ENCODE results near the gene ZNF358. TPM values are rescaled to one million over a fixed set of nuclear protein-coding genes. Genes with fewer than 3 reads are reported as not detected.

Gene ZNF358
- 18.0 and 42.2 TPM in 2 replicates for total RNA-seq

DNA sequence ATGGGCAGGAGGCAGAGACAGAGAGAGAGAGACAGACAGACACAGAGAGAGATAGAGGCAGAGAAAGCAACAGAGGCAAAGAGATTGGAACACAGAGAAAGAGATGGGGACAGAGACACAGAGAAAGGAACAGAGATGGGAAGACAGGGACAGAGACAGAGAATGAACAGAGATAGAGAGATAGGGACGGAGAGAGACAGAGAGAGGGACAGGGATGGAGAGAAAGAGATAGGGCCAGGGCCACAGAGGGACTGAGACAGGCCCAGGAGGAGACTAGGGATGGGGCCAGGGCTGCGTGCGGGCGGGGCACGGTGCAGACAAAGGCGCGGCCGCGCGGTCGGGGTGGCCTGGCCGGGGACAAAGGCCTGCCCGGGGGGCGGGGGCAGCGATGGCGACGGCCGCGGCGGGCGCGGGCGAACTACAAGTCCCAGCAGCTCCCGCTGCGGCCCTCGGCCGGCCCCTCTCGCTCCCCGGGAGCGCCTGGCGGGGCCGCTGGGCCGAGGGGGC lies at the start of gene ZNF358:
ZNF358 (plus strand) TSS at position 459 of the 507 bp plus-strand sequence. CDS start 3,140 bp downstream, outside the sequence.

DNA sequence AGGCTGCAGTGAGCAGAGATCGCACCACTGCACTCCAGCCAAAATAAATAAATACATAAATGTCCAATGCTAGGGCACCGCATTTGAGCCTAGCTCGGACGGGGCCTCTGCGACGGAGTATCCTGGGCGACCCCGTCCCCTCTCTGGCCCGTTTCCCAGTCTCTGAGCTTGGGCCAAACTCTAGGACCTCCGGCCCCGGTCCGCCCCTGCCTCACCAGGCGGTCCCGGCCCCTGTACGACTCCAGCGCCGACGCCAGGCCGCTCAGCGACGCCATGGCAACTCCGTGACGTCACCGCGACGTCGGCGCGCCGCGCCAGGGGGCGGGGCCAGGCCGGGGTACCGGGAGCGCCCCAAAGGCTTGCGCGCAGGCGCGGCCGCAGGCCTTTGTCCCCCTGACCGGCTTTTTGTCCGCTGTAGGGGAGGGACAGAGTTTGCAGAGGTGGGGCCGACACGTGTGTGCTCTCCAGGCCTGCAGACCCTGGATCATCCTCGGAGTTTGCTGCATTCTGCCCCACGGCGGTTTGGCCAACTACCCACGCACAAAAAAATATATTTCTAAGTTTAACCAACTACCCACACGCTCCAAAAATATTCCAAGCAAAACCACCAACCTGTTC lies 27.1 kb upstream of the ZNF358 start, which contains the start of gene PEX11G:
PEX11G (minus strand) TSS at position 300 of the 618 bp plus-strand sequence; CDS start at position 275, 25 bp downstream.

DNA sequence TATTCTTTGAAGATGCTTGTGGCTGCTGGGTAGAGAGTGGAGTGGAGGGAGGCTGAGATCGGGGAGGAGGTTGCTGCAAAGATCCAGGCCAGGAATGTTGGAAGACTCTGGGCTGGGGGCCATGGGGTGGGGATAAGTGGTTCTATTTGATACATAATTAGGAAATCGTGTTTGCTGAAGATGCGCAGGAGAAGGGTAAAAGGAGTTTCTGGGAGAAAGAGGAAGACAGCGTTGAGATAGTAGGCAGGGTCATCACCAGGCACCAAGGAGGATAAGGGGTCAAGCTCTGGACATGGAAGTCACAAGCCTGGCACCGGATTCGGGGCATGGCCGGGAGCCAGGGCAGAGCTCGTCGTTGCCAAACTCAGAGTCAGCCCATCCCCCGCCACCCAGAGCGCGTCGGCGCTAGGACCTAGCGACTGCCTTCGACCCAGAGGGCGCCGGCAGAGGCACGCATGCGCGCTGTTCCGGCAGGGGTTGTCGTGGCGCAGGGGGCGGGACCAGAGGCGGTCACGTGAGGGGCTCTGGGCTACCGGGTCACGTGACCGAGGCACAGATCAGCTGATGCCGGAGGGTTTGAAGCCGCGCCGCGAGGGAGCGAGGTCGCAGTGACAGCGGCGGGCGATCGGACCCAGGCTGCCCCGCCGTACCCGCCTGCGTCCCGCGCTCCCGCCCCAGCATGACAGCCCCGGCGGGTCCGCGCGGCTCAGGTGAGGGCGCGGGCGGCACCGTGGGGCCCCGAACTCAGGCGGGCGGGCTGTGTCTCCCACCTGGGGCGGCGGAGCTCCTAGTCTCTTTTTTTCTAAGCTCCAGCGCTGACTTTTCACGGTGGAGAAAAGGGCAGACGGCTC lies 6.4 kb downstream of the ZNF358 start, which contains the start of gene MCOLN1:
MCOLN1 (plus strand) TSS at position 553 of the 851 bp plus-strand sequence; CDS start at position 680, 127 bp downstream.

GRCh38 chr19:7535047-7535997 lies 19.4 kb downstream of the ZNF358 start, which contains the start of gene PNPLA6:
Gene PNPLA6, plus strand, starts transcription at chr19:7535717. Its CDS starts 72 bp downstream, at chr19:7535789.

Other genes with a start within 250 kb of the ZNF358 start
- 10.9 and 30.6 TPM in 2 replicates for gene INSR, start 221.7 kb upstream of the ZNF358 start, total RNA-seq
- gene ARHGEF18, start 167.2 kb upstream of the ZNF358 start, total RNA-seq = 36.7 and 52.3 TPM in 2 replicates
- 4.3 and 7.1 TPM in 2 replicates for gene PEX11G, start 27.1 kb upstream of the ZNF358 start, total RNA-seq
- 7.1 and 8.4 TPM in 2 replicates for gene MCOLN1, start 6.5 kb downstream of the ZNF358 start, total RNA-seq
- 78.7 and 155 TPM in 2 replicates for gene PNPLA6, start 19.6 kb downstream of the ZNF358 start, total RNA-seq
- gene CAMSAP3, start 79.8 kb downstream of the ZNF358 start, total RNA-seq = under 0.01 TPM in 1 of 2 replicates, not detected in the other
- 38.7 TPM in 2 replicates for gene XAB2, start 113.4 kb downstream of the ZNF358 start, total RNA-seq
- 7.3 and 14.4 TPM in 2 replicates for gene PET100, start 113.7 kb downstream of the ZNF358 start, total RNA-seq
- gene PCP2, start 117.6 kb downstream of the ZNF358 start, total RNA-seq = not detected in 2 replicates
- 7.4 and 9.0 TPM in 2 replicates for gene STXBP2, start 121.0 kb downstream of the ZNF358 start, total RNA-seq
- not detected in 2 replicates for gene RETN, start 152.9 kb downstream of the ZNF358 start, total RNA-seq
- gene MCEMP1, start 161.0 kb downstream of the ZNF358 start, total RNA-seq = not detected in 2 replicates
- 55.4 and 125 TPM in 2 replicates for gene TRAPPC5, start 164.7 kb downstream of the ZNF358 start, total RNA-seq
- gene FCER2, start 186.0 kb downstream of the ZNF358 start, total RNA-seq = not detected in 2 replicates
- gene CLEC4G, start 216.0 kb downstream of the ZNF358 start, total RNA-seq = not detected in 2 replicates
- not detected in 2 replicates for gene CD209, start 231.4 kb downstream of the ZNF358 start, total RNA-seq
- gene CLEC4M, start 247.1 kb downstream of the ZNF358 start, total RNA-seq = not detected in 2 replicates

Measured in smooth muscle cell of trachea (primary cell).